Measurements from ENCODE around the gene TENT4B.

GRCh38 chr16:50188619-50189136, 35.6 kb downstream of the TENT4B start:
- TF ChIP-seq CTCF (IDR thresholded peaks at IDR 0.05; ENCODE audit: low read length) (no peak), EZH2 (IDR thresholded peaks at IDR 0.05; ENCODE audit: borderline replicate concordance, low read length) (no peak)

Data from OCI-LY1 (cell line).